Measurements from ENCODE around the gene NTRK1.

The NTRK1 gene

GRCh38 chr1:156857532-156857931 lies 3.1 kb upstream of the NTRK1 start:
- DNase-seq (ENCODE audit: low read depth) = no peak

GRCh38 chr1:156858555-156858956 lies 2.1 kb upstream of the NTRK1 start:
- no peak for DNase-seq (ENCODE audit: low read depth)

- DNase-seq (ENCODE audit: low read depth) = no peak
Observed at GRCh38 chr1:156858959-156859522, 1.6 kb upstream of the NTRK1 start, which contains the start of gene INSRR. INSRR (minus strand) TSS chr1:156859117; CDS start chr1:156858621, 496 bp downstream.

- DNase-seq (ENCODE audit: low read depth) = no peak
Observed at GRCh38 chr1:156859523-156860112, 1.0 kb upstream of the NTRK1 start.

- DNase-seq (ENCODE audit: low read depth) = peak; percentile 62
Observed at GRCh38 chr1:156860113-156860627, 495 bp upstream of the NTRK1 start.

- DNase-seq (ENCODE audit: low read depth) = no peak
Observed at GRCh38 chr1:156862584-156862983, 1.9 kb downstream of the NTRK1 start.

- DNase-seq (ENCODE audit: low read depth) = peak; percentile 44
Observed at GRCh38 chr1:156862997-156863599, 2.4 kb downstream of the NTRK1 start.

GRCh38 chr1:156863631-156864030 lies 3.0 kb downstream of the NTRK1 start:
- no peak for DNase-seq (ENCODE audit: low read depth)

- DNase-seq (ENCODE audit: low read depth) = no peak
Observed at GRCh38 chr1:156864796-156865195, 4.1 kb downstream of the NTRK1 start.

- no peak for DNase-seq (ENCODE audit: low read depth)
Observed at GRCh38 chr1:156865258-156865657, 4.6 kb downstream of the NTRK1 start.

- no peak for DNase-seq (ENCODE audit: low read depth)
Observed at GRCh38 chr1:156865865-156866248, 5.2 kb downstream of the NTRK1 start.

GRCh38 chr1:156866249-156866909 lies 5.7 kb downstream of the NTRK1 start:
- no peak for DNase-seq (ENCODE audit: low read depth)

- no peak for DNase-seq (ENCODE audit: low read depth)
Observed at GRCh38 chr1:156868341-156868740, 7.7 kb downstream of the NTRK1 start.

- DNase-seq (ENCODE audit: low read depth) = no peak
Observed at GRCh38 chr1:156869455-156869854, 8.8 kb downstream of the NTRK1 start.

GRCh38 chr1:156873659-156874058 lies 13.0 kb downstream of the NTRK1 start:
- DNase-seq (ENCODE audit: low read depth) = no peak

GRCh38 chr1:156874142-156874541 lies 13.5 kb downstream of the NTRK1 start:
- no peak for DNase-seq (ENCODE audit: low read depth)

GRCh38 chr1:156874572-156875340 lies 14.1 kb downstream of the NTRK1 start:
- DNase-seq (ENCODE audit: low read depth) = no peak

GRCh38 chr1:156875341-156875615 lies 14.6 kb downstream of the NTRK1 start:
- DNase-seq (ENCODE audit: low read depth) = no peak

- no peak for DNase-seq (ENCODE audit: low read depth)
Observed at GRCh38 chr1:156876281-156876680, 15.6 kb downstream of the NTRK1 start.

- DNase-seq (ENCODE audit: low read depth) = no peak
Observed at GRCh38 chr1:156877433-156878170, 16.9 kb downstream of the NTRK1 start.

- no peak for DNase-seq (ENCODE audit: low read depth)
Observed at GRCh38 chr1:156879876-156880275, 19.2 kb downstream of the NTRK1 start.

GRCh38 chr1:156880473-156880872 lies 19.8 kb downstream of the NTRK1 start:
- DNase-seq (ENCODE audit: low read depth) = no peak

Data from activated T-cell treated with anti-CD3 and anti-CD28 coated beads for 48 hours (primary cell).